Ecto neural progenitor cell (in vitro differentiated cells): Measurements from ENCODE around the gene ATAD3C.
A peak's percentile ranks its signal among the peaks of the same experiment; 100 is the strongest.
"Not testable (repeated sequence)": the region's sequence is repeated elsewhere in the genome, so short reads cannot be mapped to it uniquely, and the experiment has no call there.

Experiments
- DNase-seq: peaks from one replicate; pipeline ENCODE4 v3.0.0-alpha.2; 2018; ENCODE audit warnings: low spot score

ATAD3C gene

GRCh38 chr1:1449099-1449739 is at the start of gene ATAD3C:
Gene ATAD3C, plus strand, starts transcription at chr1:1449689. Its CDS starts 995 bp downstream, at chr1:1450684.
- no peak for DNase-seq

GRCh38 chr1:1399872-1400575 is 49.5 kb upstream of the ATAD3C start:
- peak; percentile 49 for DNase-seq

GRCh38 chr1:1400576-1401456 is 48.7 kb upstream of the ATAD3C start:
- DNase-seq, result peak; percentile 43

- no peak for DNase-seq
Measured at GRCh38 chr1:1401457-1402010, 48.0 kb upstream of the ATAD3C start.

GRCh38 chr1:1402072-1402900 is 47.2 kb upstream of the ATAD3C start:
- peak; percentile 58 for DNase-seq

- not testable (repeated sequence) for DNase-seq
Measured at GRCh38 chr1:1402901-1403392, 46.5 kb upstream of the ATAD3C start.

- DNase-seq, result no peak
Measured at GRCh38 chr1:1403653-1404052, 45.8 kb upstream of the ATAD3C start.

GRCh38 chr1:1406101-1406820 is 43.2 kb upstream of the ATAD3C start:
- DNase-seq, result no peak

- DNase-seq, result peak; percentile 94
Measured at GRCh38 chr1:1406821-1407635, 42.5 kb upstream of the ATAD3C start, which contains the start of gene MRPL20. Gene MRPL20, minus strand, starts transcription at chr1:1407293. Its CDS starts 76 bp downstream, at chr1:1407217.

GRCh38 chr1:1407636-1408318 is 41.7 kb upstream of the ATAD3C start:
- DNase-seq, result peak; percentile 64

GRCh38 chr1:1410238-1410637 is 39.3 kb upstream of the ATAD3C start:
- not testable (repeated sequence) for DNase-seq

- no peak for DNase-seq
Measured at GRCh38 chr1:1411626-1412025, 37.9 kb upstream of the ATAD3C start.

- not testable (repeated sequence) for DNase-seq
Measured at GRCh38 chr1:1412311-1412902, 37.1 kb upstream of the ATAD3C start.

- no peak for DNase-seq
Measured at GRCh38 chr1:1415751-1416150, 33.7 kb upstream of the ATAD3C start.

- not testable (repeated sequence) for DNase-seq
Measured at GRCh38 chr1:1417396-1417795, 32.1 kb upstream of the ATAD3C start.

GRCh38 chr1:1417825-1418463 is 31.5 kb upstream of the ATAD3C start:
- peak; percentile 47 for DNase-seq

GRCh38 chr1:1418464-1419362 is 30.8 kb upstream of the ATAD3C start:
- DNase-seq, result peak; percentile 47
